GM21367 (cell line): ENCODE data around the gene GPX7.

ENCODE experiments used
- ATAC-seq: cut with Tn5 transposase; IDR thresholded peaks from one replicate; pipeline ENCODE4 v1.9.1; 2021; ENCODE audit not compliant: unreplicated experiment

The GPX7 gene

GRCh38 chr1:52628614-52629324, 26.6 kb downstream of the GPX7 start:
- no peak for ATAC-seq

GRCh38 chr1:52629325-52629643, 27.1 kb downstream of the GPX7 start:
- no peak for ATAC-seq

- ATAC-seq = no peak
Measured at GRCh38 chr1:52629667-52630066, 27.5 kb downstream of the GPX7 start.

GRCh38 chr1:52631759-52632331, 29.7 kb downstream of the GPX7 start:
- no peak for ATAC-seq

- no peak for ATAC-seq
Measured at GRCh38 chr1:52632732-52633290, 30.6 kb downstream of the GPX7 start, which contains the start of gene SHISAL2A. Gene SHISAL2A (plus strand): TSS chr1:52633168. CDS start chr1:52633494, 326 bp downstream.

GRCh38 chr1:52633291-52633754, 31.2 kb downstream of the GPX7 start:
- no peak for ATAC-seq

GRCh38 chr1:52634111-52634510, 31.9 kb downstream of the GPX7 start:
- ATAC-seq = no peak

GRCh38 chr1:52635321-52636089, 33.3 kb downstream of the GPX7 start:
- no peak for ATAC-seq

GRCh38 chr1:52636721-52637695, 34.8 kb downstream of the GPX7 start:
- ATAC-seq = peak; percentile 64

- no peak for ATAC-seq
Measured at GRCh38 chr1:52637946-52638345, 35.8 kb downstream of the GPX7 start.

GRCh38 chr1:52640697-52641096, 38.5 kb downstream of the GPX7 start:
- ATAC-seq = no peak

GRCh38 chr1:52641307-52641706, 39.1 kb downstream of the GPX7 start:
- no peak for ATAC-seq

- no peak for ATAC-seq
Measured at GRCh38 chr1:52645261-52645660, 43.1 kb downstream of the GPX7 start.

GRCh38 chr1:52651904-52652303, 49.7 kb downstream of the GPX7 start:
- no peak for ATAC-seq

GRCh38 chr1:52653207-52653849, 51.2 kb downstream of the GPX7 start:
- ATAC-seq = no peak

GRCh38 chr1:52654063-52654462, 51.9 kb downstream of the GPX7 start:
- no peak for ATAC-seq

GRCh38 chr1:52657702-52658101, 55.5 kb downstream of the GPX7 start:
- ATAC-seq = no peak
